Osteocyte (in vitro differentiated cells): ENCODE measurements around the gene SPSB4. TPM values are rescaled to one million over a fixed set of nuclear protein-coding genes. Genes with fewer than 3 reads are reported as not detected.

Experiments
- DNase-seq: peaks from one replicate; pipeline ENCODE4 v3.0.0; 2021; ENCODE audit warnings: mixed read lengths; ENCODE audit not compliant: unreplicated experiment; ENCODE audit errors: extremely low spot score
- H3K27ac Mint-ChIP-seq: one replicate; pipeline ENCODE4 v1.8.0; 2021; ENCODE audit warnings: mild to moderate bottlenecking, mixed read lengths; ENCODE audit not compliant: unreplicated experiment
- H3K27me3 Mint-ChIP-seq: one replicate; pipeline ENCODE4 v1.8.0; 2021; ENCODE audit warnings: mixed read lengths; ENCODE audit not compliant: unreplicated experiment
- H3K36me3 Mint-ChIP-seq: one replicate; pipeline ENCODE4 v1.8.0; 2021; ENCODE audit warnings: mixed read lengths; ENCODE audit not compliant: unreplicated experiment
- H3K4me1 Mint-ChIP-seq: one replicate; pipeline ENCODE4 v1.8.0; 2021; ENCODE audit warnings: mixed read lengths; ENCODE audit not compliant: unreplicated experiment
- H3K4me3 Mint-ChIP-seq: one replicate; pipeline ENCODE4 v1.8.0; 2021; ENCODE audit warnings: mild to moderate bottlenecking, moderate library complexity, mixed read lengths; ENCODE audit not compliant: unreplicated experiment
- H3K9me3 Mint-ChIP-seq: one replicate; pipeline ENCODE4 v1.8.0; 2021; ENCODE audit warnings: mixed read lengths; ENCODE audit not compliant: unreplicated experiment
- total RNA-seq: library from RNA; stranded (reverse); gene quantifications from 2 replicates; pipeline ENCODE4 v1.2.1, GENCODE V29; 2021
- TF ChIP-seq, protein P1 (sequence below): fragments of 200-600 bp; sonication (generic); IDR thresholded peaks from 2 replicates; pipeline ENCODE4 v1.5.0; 2021; ENCODE audit warnings: antibody characterized with exemption, mild to moderate bottlenecking, moderate library complexity

Gene SPSB4
- total RNA-seq, 1 donor from 2014 or later: 3.3 TPM

DNA sequence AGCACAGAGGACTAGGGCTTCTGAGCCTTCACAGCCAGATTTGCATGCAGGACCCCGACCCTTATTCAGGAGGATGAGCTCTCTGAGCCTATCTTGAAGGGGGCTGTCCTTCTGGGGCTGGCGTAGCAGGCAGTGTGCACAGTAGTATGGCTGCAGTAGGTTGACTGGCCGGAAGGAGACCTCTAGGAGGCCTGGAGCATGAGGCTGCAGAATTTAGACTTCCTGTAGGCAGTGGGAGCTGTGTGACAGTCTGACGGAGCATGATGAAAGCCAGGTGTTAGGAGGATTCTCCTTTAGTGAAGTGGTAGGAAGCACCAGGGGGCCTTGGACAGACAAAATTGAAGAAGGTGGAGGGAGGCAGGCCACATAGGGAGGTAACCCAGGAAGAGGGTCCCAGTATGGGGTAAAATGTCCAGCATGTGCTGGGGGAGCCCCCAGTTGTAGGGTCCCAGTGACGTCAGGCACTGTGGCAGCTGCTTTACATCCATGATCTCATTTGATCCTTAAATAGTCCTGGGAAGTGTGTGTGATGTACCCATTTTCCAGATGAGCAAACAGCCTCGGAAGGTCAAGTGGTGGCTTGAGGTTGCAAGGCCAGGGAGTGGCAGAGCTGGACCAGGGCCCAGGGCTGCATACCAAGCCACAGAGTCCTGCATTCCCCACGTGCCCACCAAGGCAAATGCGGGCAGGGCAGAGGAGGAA, 36.1 kb downstream of the SPSB4 start:
- H3K27ac Mint-ChIP-seq: no peak overlapping the region
- no peak overlapping the region for H3K4me3 Mint-ChIP-seq
- TF ChIP-seq, protein P1, sequence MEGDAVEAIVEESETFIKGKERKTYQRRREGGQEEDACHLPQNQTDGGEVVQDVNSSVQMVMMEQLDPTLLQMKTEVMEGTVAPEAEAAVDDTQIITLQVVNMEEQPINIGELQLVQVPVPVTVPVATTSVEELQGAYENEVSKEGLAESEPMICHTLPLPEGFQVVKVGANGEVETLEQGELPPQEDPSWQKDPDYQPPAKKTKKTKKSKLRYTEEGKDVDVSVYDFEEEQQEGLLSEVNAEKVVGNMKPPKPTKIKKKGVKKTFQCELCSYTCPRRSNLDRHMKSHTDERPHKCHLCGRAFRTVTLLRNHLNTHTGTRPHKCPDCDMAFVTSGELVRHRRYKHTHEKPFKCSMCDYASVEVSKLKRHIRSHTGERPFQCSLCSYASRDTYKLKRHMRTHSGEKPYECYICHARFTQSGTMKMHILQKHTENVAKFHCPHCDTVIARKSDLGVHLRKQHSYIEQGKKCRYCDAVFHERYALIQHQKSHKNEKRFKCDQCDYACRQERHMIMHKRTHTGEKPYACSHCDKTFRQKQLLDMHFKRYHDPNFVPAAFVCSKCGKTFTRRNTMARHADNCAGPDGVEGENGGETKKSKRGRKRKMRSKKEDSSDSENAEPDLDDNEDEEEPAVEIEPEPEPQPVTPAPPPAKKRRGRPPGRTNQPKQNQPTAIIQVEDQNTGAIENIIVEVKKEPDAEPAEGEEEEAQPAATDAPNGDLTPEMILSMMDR: no peak
- H3K36me3 Mint-ChIP-seq: no peaks in the 10 kb centered on the region
- H3K4me1 Mint-ChIP-seq: peaks cover 47% of the 10 kb centered on the region
- H3K27me3 Mint-ChIP-seq: no peaks in the 10 kb centered on the region
- no peak for DNase-seq
- no peaks in the 10 kb centered on the region for H3K9me3 Mint-ChIP-seq

DNA sequence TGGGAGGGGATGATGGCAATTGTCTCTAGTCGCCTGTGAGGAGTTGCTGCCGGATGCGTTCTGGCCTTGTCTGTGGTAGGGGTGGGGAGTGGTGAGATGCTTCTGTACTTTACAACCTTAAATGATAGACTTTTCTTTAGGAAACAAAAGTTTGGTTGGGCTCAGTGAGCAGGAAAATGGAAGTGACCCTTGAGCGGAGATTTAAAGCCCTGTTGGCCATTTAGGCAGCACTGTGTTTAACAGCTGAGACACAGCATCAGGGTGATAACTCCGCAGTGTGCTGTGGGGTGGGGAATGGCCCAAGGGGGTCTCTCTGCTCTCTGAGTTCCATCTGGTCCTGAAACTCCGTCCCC, 36.6 kb downstream of the SPSB4 start:
- H3K9me3 Mint-ChIP-seq: no peaks in the 10 kb centered on the region
- H3K27ac Mint-ChIP-seq: no peak overlapping the region
- no peak overlapping the region for H3K4me3 Mint-ChIP-seq
- DNase-seq: no peak
- no peaks in the 10 kb centered on the region for H3K36me3 Mint-ChIP-seq
- no peaks in the 10 kb centered on the region for H3K27me3 Mint-ChIP-seq
- TF ChIP-seq, protein P1: no peak
- peaks cover 42% of the 10 kb centered on the region for H3K4me1 Mint-ChIP-seq

DNA sequence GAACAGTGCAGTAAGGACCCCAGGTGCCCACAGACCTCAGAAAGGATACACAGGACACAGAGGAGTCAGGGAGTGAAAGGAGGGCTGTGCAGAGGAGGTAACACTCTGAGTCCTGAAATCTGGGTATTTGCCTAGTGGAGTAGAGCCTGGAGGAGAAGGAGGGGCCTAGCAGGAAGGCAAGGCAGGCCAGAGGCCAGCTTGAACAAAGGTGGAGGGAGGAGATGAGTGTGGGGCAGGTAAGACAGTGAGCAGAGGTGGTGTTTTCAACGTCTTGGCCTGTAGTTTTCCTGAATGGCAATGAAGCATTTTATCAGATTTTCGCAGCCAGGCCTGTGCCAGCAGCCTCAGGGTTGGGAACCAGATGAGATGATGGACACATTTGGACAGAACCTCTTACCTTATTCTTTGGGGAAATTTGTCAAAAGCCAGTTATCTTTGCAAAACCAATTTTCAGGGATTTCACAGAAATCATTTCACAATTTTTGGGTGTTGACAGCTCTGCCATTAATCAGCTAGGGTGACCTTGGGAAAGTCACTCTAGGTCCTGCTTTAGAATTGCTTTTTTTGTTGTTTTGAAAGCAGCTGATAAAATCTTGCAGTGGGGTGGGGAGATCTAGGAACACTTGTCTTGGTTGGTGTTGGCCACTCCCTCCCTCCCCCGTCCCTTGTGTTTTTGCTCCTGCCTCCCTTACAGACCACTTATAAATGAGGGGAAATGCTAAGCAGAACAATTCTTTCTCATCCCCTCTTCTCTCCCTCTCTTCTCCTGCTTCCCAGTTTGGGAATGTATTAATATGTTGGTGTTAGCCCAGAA, 38.4 kb downstream of the SPSB4 start:
- peaks cover 34% of the 10 kb centered on the region for H3K4me1 Mint-ChIP-seq
- DNase-seq: no peak
- no peak overlapping the region for H3K4me3 Mint-ChIP-seq
- H3K27ac Mint-ChIP-seq: no peak overlapping the region
- H3K9me3 Mint-ChIP-seq: no peaks in the 10 kb centered on the region
- H3K36me3 Mint-ChIP-seq: no peaks in the 10 kb centered on the region
- H3K27me3 Mint-ChIP-seq: no peaks in the 10 kb centered on the region
- TF ChIP-seq, protein P1: no peak

DNA sequence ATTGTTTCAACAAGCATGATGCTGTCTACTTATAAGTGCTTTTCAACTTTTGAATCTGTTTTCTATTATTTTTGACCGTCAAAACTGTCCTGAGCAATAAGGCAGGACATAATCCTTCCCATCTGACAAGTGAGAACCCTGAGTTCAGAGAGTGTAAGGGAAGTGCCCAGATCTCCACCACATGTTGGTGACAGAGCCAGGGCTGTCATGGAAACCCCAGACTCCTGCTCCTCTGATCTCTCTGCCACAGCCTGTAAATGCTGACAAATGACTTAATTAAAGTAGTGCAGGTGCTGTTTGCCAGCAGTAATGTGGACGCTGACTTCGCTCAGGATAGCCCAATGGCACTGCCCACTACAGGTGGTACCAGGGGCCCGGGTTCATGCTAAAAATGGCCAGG, 40.3 kb downstream of the SPSB4 start:
- TF ChIP-seq, protein P1: no peak
- Mint-ChIP-seq H3K27ac (no peak overlapping the region), H3K36me3 (no peaks in the 10 kb centered on the region), H3K9me3 (no peaks in the 10 kb centered on the region), H3K4me1 (peaks cover 31% of the 10 kb centered on the region), H3K27me3 (no peaks in the 10 kb centered on the region), H3K4me3 (no peak overlapping the region)
- no peak for DNase-seq

DNA sequence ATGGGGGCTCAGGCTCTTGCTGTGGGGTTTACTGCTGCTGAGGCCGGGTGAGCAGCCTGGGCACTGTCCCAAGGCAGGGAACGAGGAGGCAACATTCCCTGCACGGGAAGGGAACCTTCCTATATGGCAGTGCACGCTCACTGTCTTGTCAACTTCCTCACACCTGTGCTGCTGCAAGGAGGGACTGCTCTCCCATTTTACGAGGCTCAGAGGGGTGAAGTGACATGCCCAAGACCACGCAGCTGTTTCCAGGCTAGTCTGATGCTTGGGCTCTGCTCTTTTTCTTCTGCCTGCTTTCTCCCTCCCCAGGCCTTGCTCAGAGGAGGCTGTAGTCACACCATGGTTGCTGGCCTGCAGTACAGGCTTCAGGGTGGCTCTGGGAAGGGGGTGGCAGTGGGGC, 41.5 kb downstream of the SPSB4 start:
- Mint-ChIP-seq H3K4me3 (no peak overlapping the region), H3K27ac (no peak overlapping the region), H3K4me1 (peaks cover 26% of the 10 kb centered on the region), H3K36me3 (no peaks in the 10 kb centered on the region), H3K9me3 (no peaks in the 10 kb centered on the region), H3K27me3 (no peaks in the 10 kb centered on the region)
- TF ChIP-seq, protein P1: no peak
- no peak for DNase-seq
